Thyroid gland (tissue), 4 donors: ENCODE data around the gene UMODL1.

Source experiments
- POLR2A ChIP-seq, 2 donors: fragments of 450-650 bp; IDR thresholded peaks; one replicate each; pipeline ENCODE4 v1.6.1; 2017; ENCODE audit warnings: antibody characterized with exemption in 2 of 2, mild to moderate bottlenecking in 2 of 2, moderate library complexity in 1 of 2
- TF ChIP-seq, protein P1 (sequence below), 6 experiments: fragments of 200-600 bp in 3 of 6; fragments of 450-650 bp in 3 of 6; sonication (generic) in 3 of 6; IDR thresholded peaks; one replicate each; pipeline ENCODE4 v1.5.1; 2016 to 2019; ENCODE audit warnings: antibody characterized with exemption in 6 of 6, mild to moderate bottlenecking in 2 of 6, inconsistent platforms in 1 of 6, moderate library complexity in 1 of 6

DNA sequence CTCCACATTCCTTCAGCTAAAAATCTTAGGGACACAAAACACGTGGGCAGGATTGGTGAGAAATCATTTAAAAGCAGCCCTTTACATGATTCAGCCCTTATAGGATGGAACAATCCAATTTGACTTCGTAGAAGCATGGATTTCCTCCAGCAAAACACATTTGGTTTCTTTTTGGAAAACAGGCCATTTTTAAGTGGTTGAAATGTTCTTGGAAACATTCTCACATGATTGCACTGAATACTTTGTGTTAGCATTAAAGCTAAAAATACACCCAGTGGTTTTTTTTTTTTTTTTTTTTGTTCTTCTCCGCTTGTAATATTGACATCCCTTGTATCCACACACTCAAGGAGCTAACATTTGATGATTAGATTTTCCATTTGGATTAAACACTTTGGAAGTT, 105.7 kb downstream of the UMODL1 start:
- no peak for TF ChIP-seq POLR2A (IDR thresholded peaks at IDR 0.05)
- TF ChIP-seq, protein P1, sequence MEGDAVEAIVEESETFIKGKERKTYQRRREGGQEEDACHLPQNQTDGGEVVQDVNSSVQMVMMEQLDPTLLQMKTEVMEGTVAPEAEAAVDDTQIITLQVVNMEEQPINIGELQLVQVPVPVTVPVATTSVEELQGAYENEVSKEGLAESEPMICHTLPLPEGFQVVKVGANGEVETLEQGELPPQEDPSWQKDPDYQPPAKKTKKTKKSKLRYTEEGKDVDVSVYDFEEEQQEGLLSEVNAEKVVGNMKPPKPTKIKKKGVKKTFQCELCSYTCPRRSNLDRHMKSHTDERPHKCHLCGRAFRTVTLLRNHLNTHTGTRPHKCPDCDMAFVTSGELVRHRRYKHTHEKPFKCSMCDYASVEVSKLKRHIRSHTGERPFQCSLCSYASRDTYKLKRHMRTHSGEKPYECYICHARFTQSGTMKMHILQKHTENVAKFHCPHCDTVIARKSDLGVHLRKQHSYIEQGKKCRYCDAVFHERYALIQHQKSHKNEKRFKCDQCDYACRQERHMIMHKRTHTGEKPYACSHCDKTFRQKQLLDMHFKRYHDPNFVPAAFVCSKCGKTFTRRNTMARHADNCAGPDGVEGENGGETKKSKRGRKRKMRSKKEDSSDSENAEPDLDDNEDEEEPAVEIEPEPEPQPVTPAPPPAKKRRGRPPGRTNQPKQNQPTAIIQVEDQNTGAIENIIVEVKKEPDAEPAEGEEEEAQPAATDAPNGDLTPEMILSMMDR (IDR thresholded peaks at IDR 0.05) = no peak
